ENCODE results near the gene FASTK. TPM values are rescaled to one million over a fixed set of nuclear protein-coding genes. Genes with fewer than 3 reads are reported as not detected.

Gene FASTK
- total and polyA plus RNA-seq, 7 donors, result 87.1 to 194 (median 126) TPM

DNA sequence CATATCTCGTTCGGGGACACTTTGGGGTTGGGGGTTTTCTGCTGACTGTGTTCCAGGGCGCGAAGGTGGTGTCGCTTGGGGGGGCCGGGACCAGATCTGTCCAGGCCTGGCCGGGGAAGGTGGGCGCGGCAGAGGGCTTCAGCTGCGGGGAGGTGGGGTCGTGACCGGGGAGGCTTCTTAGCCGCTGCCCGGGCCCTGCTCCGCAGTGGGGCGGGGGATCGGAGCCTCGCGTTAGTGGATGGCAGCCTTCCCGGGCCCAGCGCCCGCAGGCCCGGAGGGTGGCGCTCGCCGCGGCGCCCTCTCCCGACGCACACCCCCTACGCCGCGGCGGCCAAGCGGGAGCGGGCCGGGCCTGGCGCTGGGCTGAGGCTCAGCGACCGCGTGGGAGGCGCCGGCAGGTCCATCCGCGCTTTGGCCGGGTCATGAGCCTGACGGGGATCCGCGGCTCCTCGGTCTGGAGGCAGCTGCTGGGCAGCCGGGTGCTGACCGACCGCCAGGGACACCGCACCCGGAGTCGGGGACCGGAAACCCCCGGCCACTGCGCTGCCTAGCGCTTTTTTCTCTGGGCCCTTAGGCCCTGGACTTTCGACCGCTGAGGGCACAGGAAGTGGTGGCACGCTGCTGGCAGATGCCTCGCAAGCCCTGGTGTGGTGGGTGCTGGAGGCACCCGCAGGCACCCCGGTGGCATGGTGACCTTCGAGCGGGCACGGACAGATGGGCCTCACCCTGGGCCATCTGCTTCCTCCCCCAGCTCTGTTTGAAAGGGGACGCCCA, 6.8 kb upstream of the FASTK start:
- Histone ChIP-seq H3K27ac (peak overlapping the region; percentile 84), H3K4me1 (peaks cover 33% of the 10 kb centered on the region)
- intact Hi-C loops (cut with DNase I), result loop anchor here in 1 of 2 donors (2.0 kb wide), 1 partner anchor 23 kb away; no protein-coding TSS in a partner anchor

DNA sequence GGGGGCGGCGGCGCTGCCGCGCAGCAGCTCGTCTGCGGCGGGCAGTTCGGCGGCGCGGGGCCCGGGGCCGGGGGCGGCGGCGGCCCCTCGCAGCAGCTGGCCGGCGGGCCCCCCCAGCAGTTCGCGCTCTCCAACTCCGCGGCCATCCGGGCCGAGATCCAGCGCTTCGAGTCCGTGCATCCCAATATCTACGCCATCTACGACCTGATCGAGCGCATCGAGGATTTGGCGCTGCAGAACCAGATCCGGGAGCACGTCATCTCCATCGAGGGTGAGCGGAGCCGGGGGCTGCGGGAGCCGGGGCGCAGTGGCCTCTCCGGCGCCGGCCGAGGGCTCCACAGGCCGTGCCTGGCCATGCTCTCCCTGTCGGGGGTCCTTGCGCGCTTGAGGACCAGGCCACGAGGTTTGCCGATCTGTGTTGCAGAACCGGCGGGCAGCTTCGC, 6.2 kb upstream of the FASTK start:
- WGBS, 3 donors, result 0 to 1% (median 0%) methylated on average over 28 to 48 of the region's 56 CpGs
- intact Hi-C loops (cut with DNase I), result no loop called here

More for the DNA sequence above, 6.8 kb upstream of the FASTK start:
- no peaks in the 10 kb centered on the region for H3K9me3 ChIP-seq
- H3K27me3 ChIP-seq (ENCODE audit: insufficient read depth in 3 of 3, low read length in 2 of 3), result no peaks in the 10 kb centered on the region
- TF ChIP-seq, protein P1, sequence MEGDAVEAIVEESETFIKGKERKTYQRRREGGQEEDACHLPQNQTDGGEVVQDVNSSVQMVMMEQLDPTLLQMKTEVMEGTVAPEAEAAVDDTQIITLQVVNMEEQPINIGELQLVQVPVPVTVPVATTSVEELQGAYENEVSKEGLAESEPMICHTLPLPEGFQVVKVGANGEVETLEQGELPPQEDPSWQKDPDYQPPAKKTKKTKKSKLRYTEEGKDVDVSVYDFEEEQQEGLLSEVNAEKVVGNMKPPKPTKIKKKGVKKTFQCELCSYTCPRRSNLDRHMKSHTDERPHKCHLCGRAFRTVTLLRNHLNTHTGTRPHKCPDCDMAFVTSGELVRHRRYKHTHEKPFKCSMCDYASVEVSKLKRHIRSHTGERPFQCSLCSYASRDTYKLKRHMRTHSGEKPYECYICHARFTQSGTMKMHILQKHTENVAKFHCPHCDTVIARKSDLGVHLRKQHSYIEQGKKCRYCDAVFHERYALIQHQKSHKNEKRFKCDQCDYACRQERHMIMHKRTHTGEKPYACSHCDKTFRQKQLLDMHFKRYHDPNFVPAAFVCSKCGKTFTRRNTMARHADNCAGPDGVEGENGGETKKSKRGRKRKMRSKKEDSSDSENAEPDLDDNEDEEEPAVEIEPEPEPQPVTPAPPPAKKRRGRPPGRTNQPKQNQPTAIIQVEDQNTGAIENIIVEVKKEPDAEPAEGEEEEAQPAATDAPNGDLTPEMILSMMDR (IDR thresholded peaks at IDR 0.05), result peak; percentile 29
- peaks cover 0 to 6% of the 10 kb centered on the region in 2 donors for H3K36me3 ChIP-seq (ENCODE audit: insufficient read depth in 1 of 2, low read depth in 1 of 2)
- H3K4me3 ChIP-seq, result peak overlapping the region; percentile 86
- DNase-seq, result peak; percentile 75 to 82
- WGBS, 3 donors, result 1 to 5% (median 2%) methylated on average over 38 to 70 of the region's 70 CpGs
- peak; percentile 63 to 77 (median 70) for ATAC-seq

DNA sequence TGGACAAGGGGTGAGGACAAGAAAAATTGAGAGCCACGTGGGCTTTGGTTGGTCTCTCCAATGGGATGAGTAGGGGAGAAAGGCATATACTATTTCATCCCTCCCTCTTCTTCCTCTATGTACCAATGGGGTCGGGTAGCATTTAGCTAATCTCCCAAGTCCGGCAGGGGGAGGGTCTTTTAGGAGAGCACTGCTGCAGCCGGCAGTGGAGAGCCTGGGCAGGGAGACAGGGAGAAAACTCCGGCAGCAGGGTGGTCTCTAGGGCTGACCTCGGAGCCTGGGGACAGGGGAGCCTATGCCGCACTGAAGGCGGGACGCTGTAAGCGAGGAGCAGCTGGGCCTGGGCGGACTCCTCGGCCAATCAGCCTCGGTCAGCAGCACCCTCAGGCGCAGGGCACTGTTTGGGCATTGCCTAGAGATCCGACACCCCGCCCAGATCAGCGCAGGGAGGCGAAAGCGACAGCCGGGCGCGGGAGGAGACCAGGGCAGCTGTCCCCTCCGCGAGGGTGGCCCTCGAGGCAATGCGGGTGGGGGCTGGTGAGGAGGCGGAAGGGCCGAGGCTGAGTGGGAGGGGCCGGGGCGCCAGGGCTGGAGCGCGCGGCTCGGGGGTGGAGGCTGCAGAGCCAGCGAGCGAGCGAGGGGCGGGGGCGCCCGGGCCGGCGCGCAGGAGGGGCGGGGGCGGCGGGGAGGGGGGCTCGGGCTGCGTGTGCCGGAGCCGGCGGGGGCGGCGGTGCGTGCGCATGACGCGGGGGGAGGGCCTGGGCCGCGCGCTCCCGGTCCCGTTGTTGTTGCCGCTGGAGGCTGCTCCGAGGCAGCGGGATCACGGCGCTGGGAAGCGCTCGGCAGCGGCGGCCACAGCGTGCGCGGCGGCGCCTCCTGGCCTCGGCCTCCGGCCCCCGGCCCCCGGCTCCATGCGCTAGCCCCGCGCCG, 5.3 kb upstream of the FASTK start, which contains the start of gene AGAP3:
Gene AGAP3 (plus strand): TSS at position 785 of the 930 bp plus-strand sequence. CDS start 267 bp downstream, outside the sequence.
- peaks cover 48% of the 10 kb centered on the region for H3K4me1 ChIP-seq
- H3K27me3 ChIP-seq (ENCODE audit: insufficient read depth in 3 of 3, low read length in 2 of 3), result no peaks in the 10 kb centered on the region
- 0 to 1% (median 1%) methylated on average over 34 to 84 of the region's 84 CpGs for WGBS, 3 donors
- no peaks in the 10 kb centered on the region for H3K36me3 ChIP-seq (ENCODE audit: insufficient read depth in 1 of 2, low read depth in 1 of 2)
- TF ChIP-seq, protein P1 (IDR thresholded peaks at IDR 0.05), result no peak
- no peaks in the 10 kb centered on the region for H3K9me3 ChIP-seq
- intact Hi-C loops (cut with DNase I), result no loop called here
- ATAC-seq, result peak; percentile 70 to 73 (median 72)
- DNase-seq, result peak; percentile 92 to 93
- peak within 1 kb of the TSS; percentile 86 for H3K4me3 ChIP-seq
- peak within 1 kb of the TSS; percentile 84 for H3K27ac ChIP-seq

More for the DNA sequence above, 6.2 kb upstream of the FASTK start:
- Histone ChIP-seq H3K4me3 (peak overlapping the region; percentile 86), H3K27me3 (ENCODE audit: insufficient read depth in 3 of 3, low read length in 2 of 3) (no peaks in the 10 kb centered on the region), H3K9me3 (no peaks in the 10 kb centered on the region), H3K27ac (peak overlapping the region; percentile 84), H3K4me1 (peaks cover 39% of the 10 kb centered on the region), H3K36me3 (ENCODE audit: insufficient read depth in 1 of 2, low read depth in 1 of 2) (no peaks in the 10 kb centered on the region)
- peak in 1 of 2 donors; percentile 41 for DNase-seq
- no peak for ATAC-seq
- TF ChIP-seq, protein P1 (IDR thresholded peaks at IDR 0.05), result no peak

DNA sequence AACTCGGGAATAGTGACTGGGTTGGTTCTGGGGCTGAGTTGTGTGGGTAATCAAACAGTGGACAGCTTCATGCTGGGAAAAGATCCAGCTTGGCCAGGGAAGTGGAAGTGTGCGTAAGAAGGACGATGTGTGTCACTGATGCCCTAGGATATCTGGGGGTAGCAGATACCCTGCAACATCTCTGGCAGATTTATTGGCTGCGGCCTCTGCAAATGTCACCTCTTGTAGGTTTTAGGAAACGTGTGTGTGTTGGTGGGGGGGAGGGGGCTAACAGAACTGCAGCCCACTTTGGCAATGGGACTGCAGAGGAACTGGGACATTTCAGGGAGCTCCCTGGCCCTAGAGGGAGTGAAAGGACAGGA, 4.7 kb upstream of the FASTK start:
- Histone ChIP-seq H3K4me1 (peaks cover 48% of the 10 kb centered on the region), H3K4me3 (peak overlapping the region; percentile 86), H3K27me3 (ENCODE audit: insufficient read depth in 3 of 3, low read length in 2 of 3) (no peaks in the 10 kb centered on the region), H3K36me3 (ENCODE audit: insufficient read depth in 1 of 2, low read depth in 1 of 2) (no peaks in the 10 kb centered on the region), H3K27ac (peak overlapping the region; percentile 78), H3K9me3 (no peaks in the 10 kb centered on the region)
- intact Hi-C loops (cut with DNase I), result no loop called here
- 23 to 37% (median 28%) methylated on average over 5 of the region's 5 CpGs for WGBS, 3 donors
- DNase-seq (peak in 1 of 2 donors; percentile 13), ATAC-seq (no peak)
- TF ChIP-seq, protein P1 (IDR thresholded peaks at IDR 0.05), result no peak

Data from psoas muscle (tissue), 8 donors.